ENCODE data around the gene IL1RAP.

The IL1RAP gene

GRCh38 chr3:190588570-190588969, 74.7 kb downstream of the IL1RAP start:
- H3K36me3 ChIP-seq (ENCODE audit: insufficient read depth, low read length): no peaks in the 10 kb centered on the region
- H3K4me1 ChIP-seq (ENCODE audit: insufficient read depth, low read length): peaks cover 12% of the 10 kb centered on the region
- no peak overlapping the region for H3K9ac ChIP-seq (ENCODE audit: low read depth, low read length)
- H3K9me3 ChIP-seq (ENCODE audit: control insufficient read depth, insufficient read depth, low read length): no peaks in the 10 kb centered on the region

- no peaks in the 10 kb centered on the region for H3K36me3 ChIP-seq (ENCODE audit: insufficient read depth, low read length)
- H3K9ac ChIP-seq (ENCODE audit: low read depth, low read length): no peak overlapping the region
- H3K9me3 ChIP-seq (ENCODE audit: control insufficient read depth, insufficient read depth, low read length): no peaks in the 10 kb centered on the region
- peaks cover 12% of the 10 kb centered on the region for H3K4me1 ChIP-seq (ENCODE audit: insufficient read depth, low read length)
These were observed 75.4 kb downstream of the IL1RAP start for GRCh38 chr3:190589326-190589725.

GRCh38 chr3:190591080-190591479, 77.2 kb downstream of the IL1RAP start:
- peaks cover 13% of the 10 kb centered on the region for H3K4me1 ChIP-seq (ENCODE audit: insufficient read depth, low read length)
- no peaks in the 10 kb centered on the region for H3K9me3 ChIP-seq (ENCODE audit: control insufficient read depth, insufficient read depth, low read length)
- no peak overlapping the region for H3K9ac ChIP-seq (ENCODE audit: low read depth, low read length)
- H3K36me3 ChIP-seq (ENCODE audit: insufficient read depth, low read length): no peaks in the 10 kb centered on the region

- Histone ChIP-seq H3K9me3 (ENCODE audit: control insufficient read depth, insufficient read depth, low read length) (no peaks in the 10 kb centered on the region), H3K4me1 (ENCODE audit: insufficient read depth, low read length) (peaks cover 10% of the 10 kb centered on the region; the same call in 1 of the 2 replicates), H3K9ac (ENCODE audit: low read depth, low read length) (no peak overlapping the region), H3K36me3 (ENCODE audit: insufficient read depth, low read length) (no peaks in the 10 kb centered on the region)
These were observed 79.2 kb downstream of the IL1RAP start for GRCh38 chr3:190593075-190593474.

- Histone ChIP-seq H3K9me3 (ENCODE audit: control insufficient read depth, insufficient read depth, low read length) (no peaks in the 10 kb centered on the region), H3K36me3 (ENCODE audit: insufficient read depth, low read length) (no peaks in the 10 kb centered on the region), H3K4me1 (ENCODE audit: insufficient read depth, low read length) (peaks cover 10% of the 10 kb centered on the region; the same call in 1 of the 2 replicates)
These were observed 80.3 kb downstream of the IL1RAP start for GRCh38 chr3:190594171-190594570.

GRCh38 chr3:190595179-190595795, 81.4 kb downstream of the IL1RAP start:
- Histone ChIP-seq H3K36me3 (ENCODE audit: insufficient read depth, low read length) (no peaks in the 10 kb centered on the region), H3K4me1 (ENCODE audit: insufficient read depth, low read length) (peaks cover 10% of the 10 kb centered on the region; the same call in 1 of the 2 replicates), H3K9me3 (ENCODE audit: control insufficient read depth, insufficient read depth, low read length) (no peaks in the 10 kb centered on the region), H3K9ac (ENCODE audit: low read depth, low read length) (no peak overlapping the region)

More at GRCh38 chr3:190594171-190594570, 80.3 kb downstream of the IL1RAP start:
- no peak overlapping the region for H3K9ac ChIP-seq (ENCODE audit: low read depth, low read length)

- H3K9ac ChIP-seq (ENCODE audit: low read depth, low read length): no peak overlapping the region
- H3K4me1 ChIP-seq (ENCODE audit: insufficient read depth, low read length): peaks cover 10% of the 10 kb centered on the region; the same call in 1 of the 2 replicates
- H3K9me3 ChIP-seq (ENCODE audit: control insufficient read depth, insufficient read depth, low read length): no peaks in the 10 kb centered on the region
- H3K36me3 ChIP-seq (ENCODE audit: insufficient read depth, low read length): no peaks in the 10 kb centered on the region
These were observed 81.9 kb downstream of the IL1RAP start for GRCh38 chr3:190595807-190596206.

- no peaks in the 10 kb centered on the region for H3K9me3 ChIP-seq (ENCODE audit: control insufficient read depth, insufficient read depth, low read length)
- H3K36me3 ChIP-seq (ENCODE audit: insufficient read depth, low read length): no peaks in the 10 kb centered on the region
- H3K9ac ChIP-seq (ENCODE audit: low read depth, low read length): no peak overlapping the region
- H3K4me1 ChIP-seq (ENCODE audit: insufficient read depth, low read length): peaks cover 10% of the 10 kb centered on the region; the same call in 1 of the 2 replicates
These were observed 82.7 kb downstream of the IL1RAP start for GRCh38 chr3:190596349-190597285.

GRCh38 chr3:190597291-190597690, 83.4 kb downstream of the IL1RAP start:
- peaks cover 10% of the 10 kb centered on the region; the same call in 1 of the 2 replicates for H3K4me1 ChIP-seq (ENCODE audit: insufficient read depth, low read length)
- no peaks in the 10 kb centered on the region for H3K9me3 ChIP-seq (ENCODE audit: control insufficient read depth, insufficient read depth, low read length)
- H3K9ac ChIP-seq (ENCODE audit: low read depth, low read length): no peak overlapping the region
- H3K36me3 ChIP-seq (ENCODE audit: insufficient read depth, low read length): no peaks in the 10 kb centered on the region

- no peaks in the 10 kb centered on the region for H3K36me3 ChIP-seq (ENCODE audit: insufficient read depth, low read length)
- H3K9me3 ChIP-seq (ENCODE audit: control insufficient read depth, insufficient read depth, low read length): peaks cover 5% of the 10 kb centered on the region; the same call in 1 of the 2 replicates
- H3K4me1 ChIP-seq (ENCODE audit: insufficient read depth, low read length): 0 out of 2 replicates have a peak, but pooled peaks cover under 1% of the 10 kb centered on the region
- no peak overlapping the region for H3K9ac ChIP-seq (ENCODE audit: low read depth, low read length)
These were observed 87.7 kb downstream of the IL1RAP start for GRCh38 chr3:190601622-190602021.

GRCh38 chr3:190605385-190605784, 91.5 kb downstream of the IL1RAP start:
- peaks cover 5% of the 10 kb centered on the region; the same call in 1 of the 2 replicates for H3K9me3 ChIP-seq (ENCODE audit: control insufficient read depth, insufficient read depth, low read length)
- no peaks in the 10 kb centered on the region for H3K36me3 ChIP-seq (ENCODE audit: insufficient read depth, low read length)
- no peak overlapping the region for H3K9ac ChIP-seq (ENCODE audit: low read depth, low read length)
- no peaks in the 10 kb centered on the region for H3K4me1 ChIP-seq (ENCODE audit: insufficient read depth, low read length)

- Histone ChIP-seq H3K4me1 (ENCODE audit: insufficient read depth, low read length) (no peaks in the 10 kb centered on the region), H3K36me3 (ENCODE audit: insufficient read depth, low read length) (no peaks in the 10 kb centered on the region), H3K9ac (ENCODE audit: low read depth, low read length) (no peak overlapping the region), H3K9me3 (ENCODE audit: control insufficient read depth, insufficient read depth, low read length) (peaks cover 5% of the 10 kb centered on the region; the same call in 1 of the 2 replicates)
These were observed 92.7 kb downstream of the IL1RAP start for GRCh38 chr3:190606596-190606995.

GRCh38 chr3:190607021-190607420, 93.1 kb downstream of the IL1RAP start:
- Histone ChIP-seq H3K9ac (ENCODE audit: low read depth, low read length) (no peak overlapping the region), H3K4me1 (ENCODE audit: insufficient read depth, low read length) (no peaks in the 10 kb centered on the region), H3K36me3 (ENCODE audit: insufficient read depth, low read length) (no peaks in the 10 kb centered on the region), H3K9me3 (ENCODE audit: control insufficient read depth, insufficient read depth, low read length) (peaks cover 5% of the 10 kb centered on the region; the same call in 1 of the 2 replicates)

GRCh38 chr3:190608850-190609589, 95.1 kb downstream of the IL1RAP start:
- H3K36me3 ChIP-seq (ENCODE audit: insufficient read depth, low read length): no peaks in the 10 kb centered on the region
- H3K4me1 ChIP-seq (ENCODE audit: insufficient read depth, low read length): no peaks in the 10 kb centered on the region
- H3K9me3 ChIP-seq (ENCODE audit: control insufficient read depth, insufficient read depth, low read length): peaks cover 5% of the 10 kb centered on the region; the same call in 1 of the 2 replicates
- H3K9ac ChIP-seq (ENCODE audit: low read depth, low read length): no peak overlapping the region
